OCI-LY1 (cell line): ENCODE data around the gene GTF2I.
"Not testable (repeated sequence)": the region's sequence is repeated elsewhere in the genome, so short reads cannot be mapped to it uniquely, and the experiment has no call there.

ENCODE experiments used
- H2AFZ ChIP-seq: fragments of 200-600 bp; sonication (generic), shearing (Covaris generic); 2 replicates; pipeline ENCODE4 v1.6.0; 2014; ENCODE audit warnings: antibody characterized with exemption, mild to moderate bottlenecking, low read length
- H3F3A ChIP-seq: fragments of 200-600 bp; sonication (generic), shearing (Covaris generic); 2 replicates; pipeline ENCODE4 v1.6.0; 2014; ENCODE audit warnings: mild to moderate bottlenecking, antibody characterized with exemption, low read length, moderate library complexity; ENCODE audit not compliant: insufficient read depth
- H3K27ac ChIP-seq: fragments of 200-600 bp; sonication (generic); 2 replicates; pipeline ENCODE4 v1.5.1; 2014; ENCODE audit warnings: low read length, mixed run types, mild to moderate bottlenecking, low read depth; ENCODE audit not compliant: poor library complexity, severe bottlenecking
- H3K27me3 ChIP-seq: fragments of 200-600 bp; sonication (generic); 2 replicates; pipeline ENCODE4 v1.6.0; 2014; ENCODE audit warnings: antibody characterized with exemption, mild to moderate bottlenecking, low read length, moderate library complexity; ENCODE audit not compliant: insufficient read depth
- H3K36me3 ChIP-seq: fragments of 200-600 bp; sonication (generic); 2 replicates; pipeline ENCODE4 v1.6.1; 2014; ENCODE audit warnings: mild to moderate bottlenecking, antibody characterized with exemption, low read length, moderate library complexity, mixed read lengths; ENCODE audit not compliant: insufficient read depth
- H3K4me1 ChIP-seq: fragments of 200-600 bp; sonication (generic); 2 replicates; pipeline ENCODE4 v1.5.1; 2014; ENCODE audit warnings: mild to moderate bottlenecking, low read length, moderate library complexity; ENCODE audit not compliant: insufficient read depth, severe bottlenecking
- H3K4me2 ChIP-seq: fragments of 200-600 bp; sonication (generic), shearing (Covaris generic); 2 replicates; pipeline ENCODE4 v1.6.1; 2014; ENCODE audit warnings: low read length
- H3K4me3 ChIP-seq: fragments of 200-600 bp; sonication (generic); 2 replicates; pipeline ENCODE4 v1.5.1; 2014; ENCODE audit warnings: low read length, low read depth, mild to moderate bottlenecking, mixed read lengths; ENCODE audit not compliant: poor library complexity, severe bottlenecking
- H3K79me2 ChIP-seq: fragments of 200-600 bp; shearing (Covaris generic); 2 replicates; pipeline ENCODE4 v1.6.1; 2016; ENCODE audit warnings: mixed run types, low read length, mixed read lengths; ENCODE audit not compliant: insufficient read depth
- H3K9ac ChIP-seq: fragments of 200-600 bp; sonication (generic), shearing (Covaris generic); 2 replicates; pipeline ENCODE4 v1.6.1; 2014; ENCODE audit warnings: mild to moderate bottlenecking, low read length, mixed read lengths
- H3K9me2 ChIP-seq: fragments of 200-600 bp; sonication (generic), shearing (Covaris generic); 2 replicates; pipeline ENCODE4 v1.6.1; 2014; ENCODE audit warnings: low read depth, mild to moderate bottlenecking, low read length, mixed read lengths
- H3K9me3 ChIP-seq: fragments of 200-600 bp; shearing (Covaris generic); 2 replicates; pipeline ENCODE4 v1.6.1; 2014; ENCODE audit warnings: low read length, mixed read lengths
- H4K20me1 ChIP-seq: fragments of 200-600 bp; sonication (generic), shearing (Covaris generic); 2 replicates; pipeline ENCODE4 v1.6.0; 2016; ENCODE audit warnings: mild to moderate bottlenecking, low read length; ENCODE audit not compliant: insufficient read depth
- CTCF ChIP-seq: fragments of 200-600 bp; sonication (generic), shearing (Covaris generic); IDR thresholded peaks from 2 replicates; pipeline ENCODE4 v1.5.1; 2017; ENCODE audit warnings: mild to moderate bottlenecking, antibody characterized with exemption, low read length, moderate library complexity, mixed read lengths
- EZH2 ChIP-seq: fragments of 200-600 bp; sonication (generic), shearing (Covaris generic); IDR thresholded peaks from 2 replicates; pipeline ENCODE4 v1.8.0; 2017; ENCODE audit warnings: borderline replicate concordance, mixed run types, mild to moderate bottlenecking, antibody characterized with exemption, low read length, moderate library complexity, mixed read lengths

The GTF2I gene

GRCh38 chr7:74726309-74727101 is 69.0 kb downstream of the GTF2I start:
- no peaks in the 10 kb centered on the region for H3K9me3 ChIP-seq
- H3K36me3 ChIP-seq = peaks cover 52% of the 10 kb centered on the region
- no peaks in the 10 kb centered on the region for H3F3A ChIP-seq
- no peak overlapping the region for H3K27ac ChIP-seq
- no peaks in the 10 kb centered on the region for H4K20me1 ChIP-seq
- no peak overlapping the region for H3K9ac ChIP-seq
- H3K4me1 ChIP-seq = no peaks in the 10 kb centered on the region
- H2AFZ ChIP-seq = no peak overlapping the region
- H3K4me2 ChIP-seq = no peak overlapping the region
- no peak overlapping the region for H3K4me3 ChIP-seq
- H3K9me2 ChIP-seq = no peaks in the 10 kb centered on the region
- no peaks in the 10 kb centered on the region for H3K79me2 ChIP-seq
- no peaks in the 10 kb centered on the region for H3K27me3 ChIP-seq
- TF ChIP-seq CTCF (no peak), EZH2 (no peak)

GRCh38 chr7:74728686-74729085 is 71.2 kb downstream of the GTF2I start:
- H3K27ac ChIP-seq, H3K9me2 ChIP-seq, H2AFZ ChIP-seq, H3K27me3 ChIP-seq, H3K9ac ChIP-seq, H3K4me3 ChIP-seq, H4K20me1 ChIP-seq, H3K4me1 ChIP-seq, H3K9me3 ChIP-seq, H3K79me2 ChIP-seq, H3K4me2 ChIP-seq, H3F3A ChIP-seq: not testable (repeated sequence)
- H3K36me3 ChIP-seq = peaks cover 40% of the 10 kb centered on the region

- not testable (repeated sequence) for H2AFZ ChIP-seq, H3K4me3 ChIP-seq, H4K20me1 ChIP-seq, H3K27me3 ChIP-seq, H3K9me2 ChIP-seq, H3K27ac ChIP-seq, H3F3A ChIP-seq, H3K4me2 ChIP-seq, H3K4me1 ChIP-seq, H3K9me3 ChIP-seq, H3K9ac ChIP-seq, H3K79me2 ChIP-seq
- peaks cover 30% of the 10 kb centered on the region for H3K36me3 ChIP-seq
Observed at GRCh38 chr7:74730186-74730585, 72.7 kb downstream of the GTF2I start.

- H3K4me3 ChIP-seq, H3K9ac ChIP-seq, H3K36me3 ChIP-seq, H4K20me1 ChIP-seq, H3K9me3 ChIP-seq, H3K79me2 ChIP-seq, H3K9me2 ChIP-seq, H3K27me3 ChIP-seq, H3K4me1 ChIP-seq, H3K4me2 ChIP-seq, H2AFZ ChIP-seq, H3F3A ChIP-seq, H3K27ac ChIP-seq: not testable (repeated sequence)
Observed at GRCh38 chr7:74739974-74740703, 82.6 kb downstream of the GTF2I start.

- not testable (repeated sequence) for H4K20me1 ChIP-seq, H3K4me3 ChIP-seq
Observed at GRCh38 chr7:74743936-74744557, 86.5 kb downstream of the GTF2I start.

GRCh38 chr7:74753921-74754482 is 96.5 kb downstream of the GTF2I start:
- H4K20me1 ChIP-seq, H3K27ac ChIP-seq, H3K9ac ChIP-seq, H3K4me1 ChIP-seq, H3K9me3 ChIP-seq, H3K27me3 ChIP-seq, H3K79me2 ChIP-seq, H3K4me2 ChIP-seq, H3K4me3 ChIP-seq, H2AFZ ChIP-seq, H3F3A ChIP-seq, H3K36me3 ChIP-seq, H3K9me2 ChIP-seq: not testable (repeated sequence)

More at GRCh38 chr7:74743936-74744557, 86.5 kb downstream of the GTF2I start:
- H3K4me1 ChIP-seq, H3K36me3 ChIP-seq, H3K79me2 ChIP-seq, H3K9me3 ChIP-seq, H3F3A ChIP-seq, H3K9me2 ChIP-seq, H3K4me2 ChIP-seq, H2AFZ ChIP-seq, H3K27me3 ChIP-seq, H3K27ac ChIP-seq, H3K9ac ChIP-seq: not testable (repeated sequence)
